DLD1 (cell line): ENCODE results near the gene NAB2.

Experiments
- in situ Hi-C: cut with HindIII; loops from 2 replicates; pipeline ENCODE4 v1.10.0; 2017; ENCODE audit warnings: low sequenced_read_pairs

The NAB2 gene

GRCh38 chr12:57110104-57111030 is 21.5 kb downstream of the NAB2 start:
- in situ Hi-C loops = no loop called here

- in situ Hi-C loops = no loop called here
These were observed 22.3 kb downstream of the NAB2 start, which contains the start of gene STAT6 for GRCh38 chr12:57111031-57111734. STAT6 (minus strand) TSS chr12:57111362; CDS start chr12:57108278, 3,084 bp downstream.

GRCh38 chr12:57112492-57113294 is 23.8 kb downstream of the NAB2 start:
- in situ Hi-C loops = no loop called here

GRCh38 chr12:57116580-57117281 is 27.8 kb downstream of the NAB2 start:
- in situ Hi-C loops = no loop called here

GRCh38 chr12:57118711-57119271 is 29.9 kb downstream of the NAB2 start:
- in situ Hi-C loops = no loop called here

GRCh38 chr12:57119294-57120085 is 30.6 kb downstream of the NAB2 start:
- in situ Hi-C loops = loop anchor here (5.0 to 10.0 kb wide), 2 partner anchors 53 to 55 kb away; no protein-coding TSS in a partner anchor

GRCh38 chr12:57120718-57121117 is 31.8 kb downstream of the NAB2 start:
- in situ Hi-C loops = loop anchor here (5.0 to 10.0 kb wide), 2 partner anchors 52 to 56 kb away; no protein-coding TSS in a partner anchor

- in situ Hi-C loops = loop anchor here (5.0 to 10.0 kb wide), 2 partner anchors 48 to 59 kb away; no protein-coding TSS in a partner anchor
These were observed 34.9 kb downstream of the NAB2 start for GRCh38 chr12:57123813-57124212.

GRCh38 chr12:57124261-57124877 is 35.5 kb downstream of the NAB2 start:
- in situ Hi-C loops = loop anchor here (5.0 to 10.0 kb wide), 2 partner anchors 48 to 60 kb away; no protein-coding TSS in a partner anchor

- in situ Hi-C loops = loop anchor here (10.0 kb wide), 1 partner anchor 61 kb away; no protein-coding TSS in a partner anchor
These were observed 37.1 kb downstream of the NAB2 start for GRCh38 chr12:57126061-57126460.

GRCh38 chr12:57126561-57126960 is 37.6 kb downstream of the NAB2 start:
- in situ Hi-C loops = loop anchor here (10.0 kb wide), 1 partner anchor 62 kb away; no protein-coding TSS in a partner anchor

- in situ Hi-C loops = loop anchor here (10.0 kb wide), 1 partner anchor 62 kb away; no protein-coding TSS in a partner anchor
These were observed 38.3 kb downstream of the NAB2 start for GRCh38 chr12:57127101-57127725.

- in situ Hi-C loops = loop anchor here (10.0 kb wide), 1 partner anchor 63 kb away; no protein-coding TSS in a partner anchor
These were observed 39.0 kb downstream of the NAB2 start, which contains the start of gene LRP1 for GRCh38 chr12:57127726-57128518. LRP1 (plus strand) TSS chr12:57128483; CDS start chr12:57128965, 482 bp downstream.

- in situ Hi-C loops = loop anchor here (10.0 kb wide), 1 partner anchor 64 kb away; no protein-coding TSS in a partner anchor
These were observed 39.8 kb downstream of the NAB2 start for GRCh38 chr12:57128519-57129247.

GRCh38 chr12:57129321-57129842 is 40.5 kb downstream of the NAB2 start:
- in situ Hi-C loops = loop anchor here (10.0 kb wide), 1 partner anchor 65 kb away; no protein-coding TSS in a partner anchor

- in situ Hi-C loops = loop anchor here (10.0 kb wide), 1 partner anchor 65 kb away; no protein-coding TSS in a partner anchor
These were observed 41.0 kb downstream of the NAB2 start for GRCh38 chr12:57129889-57130288.
